ENCODE measurements around the gene PLXNA3. TPM values are rescaled to one million over a fixed set of nuclear protein-coding genes. Genes with fewer than 3 reads are reported as not detected.

The PLXNA3 gene
- total RNA-seq, 1 experiment from 2014 or later, result 128 TPM

- no peaks in the 10 kb centered on the region for H3K4me1 ChIP-seq (ENCODE audit: control insufficient read depth, insufficient read depth, low read length)
- no peak overlapping the region for H3K27ac ChIP-seq (ENCODE audit: low read length)
- BruUV-seq (replicated peaks), result no TSS peak
- TF ChIP-seq POLR2AphosphoS5 (IDR thresholded peaks at IDR 0.05; ENCODE audit: low read depth, low read length) (no peak), CTCF (IDR thresholded peaks at IDR 0.05) (no peak), TCF7L2 (IDR thresholded peaks at IDR 0.05; ENCODE audit: low read depth, low read length) (no peak), REST (IDR thresholded peaks at IDR 0.05; ENCODE audit: insufficient read depth in 1 of 2, low read depth in 2 of 2, low read length in 1 of 2) (no peak), SIN3A (IDR thresholded peaks at IDR 0.05; ENCODE audit: borderline replicate concordance, insufficient read depth, low read depth, low read length) (no peak)
- ChIA-PET CTCF (no interaction called here), POLR2A (no interaction called here)
- H3K27me3 ChIP-seq (ENCODE audit: control insufficient read depth, insufficient read depth, low read length), result no peaks in the 10 kb centered on the region
- no peak overlapping the region for H3K4me3 ChIP-seq (ENCODE audit: low read depth in 2 of 2, low read length in 2 of 2)
- H3K36me3 ChIP-seq (ENCODE audit: control insufficient read depth, insufficient read depth, low read length), result no peaks in the 10 kb centered on the region
- in situ Hi-C loops (cut with HindIII; ENCODE audit: low pct_unique_long_range_greater_than_20kb, low sequenced_read_pairs) (no loop called here), intact Hi-C loops (cut with micrococcal nuclease; ENCODE audit: unreplicated experiment) (no loop called here)
- no peaks in the 10 kb centered on the region for H3K9me3 ChIP-seq (ENCODE audit: control insufficient read depth, insufficient read depth, low read depth, low read length)
- peak; percentile 83 for ATAC-seq
- DNase-seq (ENCODE audit: low read depth, low spot score), result no peak
These were observed 47.7 kb downstream of the PLXNA3 start for GRCh38 chrX:154505734-154506133.

- intact Hi-C loops (cut with micrococcal nuclease; ENCODE audit: unreplicated experiment) (no loop called here), in situ Hi-C loops (cut with HindIII; ENCODE audit: low pct_unique_long_range_greater_than_20kb, low sequenced_read_pairs) (no loop called here)
- Histone ChIP-seq H3K27ac (ENCODE audit: low read length) (no peak overlapping the region), H3K9me3 (ENCODE audit: control insufficient read depth, insufficient read depth, low read depth, low read length) (no peaks in the 10 kb centered on the region), H3K36me3 (ENCODE audit: control insufficient read depth, insufficient read depth, low read length) (no peaks in the 10 kb centered on the region), H3K4me3 (ENCODE audit: low read depth in 2 of 2, low read length in 2 of 2) (no peak overlapping the region), H3K27me3 (ENCODE audit: control insufficient read depth, insufficient read depth, low read length) (no peaks in the 10 kb centered on the region), H3K4me1 (ENCODE audit: control insufficient read depth, insufficient read depth, low read length) (no peaks in the 10 kb centered on the region)
- TSS peak; percentile 50 for BruUV-seq (replicated peaks)
- ATAC-seq (peak; percentile 19; the same call in 1 of the 2 replicates), DNase-seq (ENCODE audit: low read depth, low spot score) (no peak)
- CTCF ChIA-PET, result no interaction called here
- TF ChIP-seq POLR2AphosphoS5 (IDR thresholded peaks at IDR 0.05; ENCODE audit: low read depth, low read length) (0 out of 2 replicates have a peak, but pooled peaks have one; percentile 18), TCF7L2 (IDR thresholded peaks at IDR 0.05; ENCODE audit: low read depth, low read length) (no peak)
- POLR2A ChIA-PET, result no interaction called here
These were observed 48.6 kb downstream of the PLXNA3 start for GRCh38 chrX:154506483-154507332.

All from Panc1 (cell line).